SKM-1 treated with dmso at 0.1 percent for 144 hours (cell line): ENCODE measurements around the gene DPY19L3.
"Not testable (repeated sequence)": the region's sequence is repeated elsewhere in the genome, so short reads cannot be mapped to it uniquely, and the experiment has no call there.

Experiments
- DNase-seq: peaks from one replicate; lab custom pipeline; 2025; ENCODE audit not compliant: unreplicated experiment; lab: John Stamatoyannopoulos, UW

DPY19L3 gene

DNA sequence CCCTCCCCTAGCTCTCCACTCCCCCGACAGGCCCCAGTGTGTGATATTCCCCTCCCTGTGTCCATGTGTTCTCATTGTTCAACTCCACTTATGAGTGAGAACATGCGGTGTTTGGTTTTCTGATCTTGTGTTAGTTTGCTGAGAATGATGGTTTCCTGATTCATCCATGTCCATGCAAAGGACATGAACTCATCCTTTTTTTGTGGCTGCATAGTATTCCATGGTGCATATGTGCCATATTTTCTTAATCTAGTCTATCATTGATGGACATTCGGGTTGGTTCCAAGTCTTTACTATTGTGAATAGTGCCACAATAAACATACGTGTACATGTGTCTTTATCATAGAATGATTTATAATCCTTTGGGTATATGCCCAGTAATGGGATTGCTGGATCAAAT, 106.9 kb downstream of the DPY19L3 start:
- DNase-seq: not testable (repeated sequence)

DNA sequence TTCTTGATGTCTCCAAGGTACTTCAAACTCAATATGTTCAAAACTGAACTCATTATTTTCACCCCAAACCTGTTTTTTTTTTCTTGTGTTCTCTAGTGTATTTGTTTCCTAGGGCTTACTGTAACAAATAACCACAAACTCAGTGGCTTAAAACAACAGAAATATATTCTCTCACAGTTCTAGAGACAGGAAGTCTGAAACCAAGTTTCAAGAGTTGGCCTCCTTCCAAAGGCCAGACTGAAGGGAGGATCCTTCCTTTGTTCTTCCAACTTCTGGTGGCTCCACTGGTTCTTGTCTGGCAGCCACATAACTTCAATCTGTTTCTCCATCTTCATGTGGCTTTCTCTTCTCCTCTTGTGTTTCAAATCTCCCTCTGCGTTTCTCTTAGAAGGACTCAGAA, 113.5 kb downstream of the DPY19L3 start:
- no peak for DNase-seq

- no peak for DNase-seq
Observed at GRCh38 chr19:32522967-32523366, 117.4 kb downstream of the DPY19L3 start.

- DNase-seq: no peak
Observed at GRCh38 chr19:32526895-32527294, 121.3 kb downstream of the DPY19L3 start.

GRCh38 chr19:32530773-32531172, 125.2 kb downstream of the DPY19L3 start:
- no peak for DNase-seq

- no peak for DNase-seq
Observed at GRCh38 chr19:32532233-32532632, 126.7 kb downstream of the DPY19L3 start.
